Measurements from ENCODE around the gene IL7R. TPM values are rescaled to one million over a fixed set of nuclear protein-coding genes. Genes with fewer than 3 reads are reported as not detected.
A peak's percentile ranks its signal among the peaks of the same experiment; 100 is the strongest.

Gene IL7R
- total RNA-seq, 1 donor from 2014 or later = 5.6 TPM

DNA sequence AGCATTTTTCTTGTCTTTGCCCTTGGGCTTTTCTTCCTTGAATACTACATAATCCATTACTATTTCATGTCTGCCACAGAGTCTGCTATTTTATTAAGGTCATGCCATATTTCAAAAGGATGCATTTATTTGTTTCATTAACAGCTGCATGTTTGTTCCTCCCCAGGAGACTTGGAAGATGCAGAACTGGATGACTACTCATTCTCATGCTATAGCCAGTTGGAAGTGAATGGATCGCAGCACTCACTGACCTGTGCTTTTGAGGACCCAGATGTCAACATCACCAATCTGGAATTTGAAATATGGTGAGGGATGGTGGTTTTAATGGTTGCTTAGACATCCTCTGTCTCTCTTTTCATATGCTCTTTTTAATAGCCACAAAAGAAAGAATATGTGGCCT is 4.0 kb downstream of the IL7R start:
- no peak overlapping the region for H3K4me3 Mint-ChIP-seq (ENCODE audit: unreplicated experiment)
- no peak overlapping the region for H3K27ac Mint-ChIP-seq (ENCODE audit: unreplicated experiment)
- H3K79me2 ChIP-seq (ENCODE audit: insufficient read depth, low read length) = no peaks in the 10 kb centered on the region
- no peaks in the 10 kb centered on the region for H3K36me3 ChIP-seq (ENCODE audit: insufficient read depth, low read length)
- DNase-seq (ENCODE audit: low read depth) (peak; percentile 61), FAIRE-seq (no peak)
- H3K27ac ChIP-seq (ENCODE audit: low read depth, low read length) = no peak overlapping the region
- H3K27me3 ChIP-seq (ENCODE audit: insufficient read depth, low read length) = no peaks in the 10 kb centered on the region
- H2AFZ ChIP-seq (ENCODE audit: low read depth, low read length) = no peak overlapping the region
- H3K36me3 Mint-ChIP-seq (ENCODE audit: low read depth, unreplicated experiment) = peaks cover 6% of the 10 kb centered on the region
- H3K4me2 ChIP-seq (ENCODE audit: low read length) = no peak overlapping the region
- peaks cover 40% of the 10 kb centered on the region for H3K4me1 ChIP-seq (ENCODE audit: insufficient read depth, low read length)
- H3K27me3 Mint-ChIP-seq (ENCODE audit: low read depth, unreplicated experiment) = no peaks in the 10 kb centered on the region
- H3K9me3 ChIP-seq (ENCODE audit: insufficient read depth, low read depth, low read length) = no peaks in the 10 kb centered on the region
- TF ChIP-seq EZH2 (IDR thresholded peaks at IDR 0.05; ENCODE audit: insufficient read depth, low read length) = no peak
- TF ChIP-seq, protein P1, sequence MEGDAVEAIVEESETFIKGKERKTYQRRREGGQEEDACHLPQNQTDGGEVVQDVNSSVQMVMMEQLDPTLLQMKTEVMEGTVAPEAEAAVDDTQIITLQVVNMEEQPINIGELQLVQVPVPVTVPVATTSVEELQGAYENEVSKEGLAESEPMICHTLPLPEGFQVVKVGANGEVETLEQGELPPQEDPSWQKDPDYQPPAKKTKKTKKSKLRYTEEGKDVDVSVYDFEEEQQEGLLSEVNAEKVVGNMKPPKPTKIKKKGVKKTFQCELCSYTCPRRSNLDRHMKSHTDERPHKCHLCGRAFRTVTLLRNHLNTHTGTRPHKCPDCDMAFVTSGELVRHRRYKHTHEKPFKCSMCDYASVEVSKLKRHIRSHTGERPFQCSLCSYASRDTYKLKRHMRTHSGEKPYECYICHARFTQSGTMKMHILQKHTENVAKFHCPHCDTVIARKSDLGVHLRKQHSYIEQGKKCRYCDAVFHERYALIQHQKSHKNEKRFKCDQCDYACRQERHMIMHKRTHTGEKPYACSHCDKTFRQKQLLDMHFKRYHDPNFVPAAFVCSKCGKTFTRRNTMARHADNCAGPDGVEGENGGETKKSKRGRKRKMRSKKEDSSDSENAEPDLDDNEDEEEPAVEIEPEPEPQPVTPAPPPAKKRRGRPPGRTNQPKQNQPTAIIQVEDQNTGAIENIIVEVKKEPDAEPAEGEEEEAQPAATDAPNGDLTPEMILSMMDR (IDR thresholded peaks at IDR 0.05; ENCODE audit: insufficient read depth, low read depth, low read length) = no peak
- H4K20me1 ChIP-seq (ENCODE audit: insufficient read depth, low read length) = no peaks in the 10 kb centered on the region
- peaks cover 39% of the 10 kb centered on the region for H3K4me1 Mint-ChIP-seq (ENCODE audit: low read depth, unreplicated experiment)
- H3K4me3 ChIP-seq (ENCODE audit: insufficient read depth, low read depth, low read length) = no peak overlapping the region
- H3K9me3 Mint-ChIP-seq (ENCODE audit: unreplicated experiment) = no peaks in the 10 kb centered on the region
- H3K9ac ChIP-seq (ENCODE audit: low read length) = no peak overlapping the region

DNA sequence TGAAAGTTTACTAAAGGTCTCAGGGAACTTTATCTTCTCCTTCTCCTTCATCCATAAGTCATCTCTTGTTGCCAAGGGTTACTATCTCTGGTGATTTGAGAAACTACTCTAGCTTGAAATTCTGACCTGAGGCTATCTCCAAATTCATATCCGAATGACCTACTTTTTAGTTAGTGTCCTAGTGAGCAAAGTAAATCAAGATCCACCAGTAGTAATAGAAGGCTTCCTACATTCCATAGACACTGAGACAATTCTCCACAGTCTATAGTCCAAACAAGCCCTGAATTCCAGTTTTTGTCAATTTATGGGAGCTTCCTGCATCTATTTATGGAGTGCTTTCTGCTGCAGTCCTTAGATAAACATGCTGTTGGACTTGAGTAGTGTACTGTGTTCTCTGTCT is 5.0 kb downstream of the IL7R start:
- no peaks in the 10 kb centered on the region for H3K79me2 ChIP-seq (ENCODE audit: insufficient read depth, low read length)
- Mint-ChIP-seq H3K27ac (ENCODE audit: unreplicated experiment) (peak overlapping the region; percentile 1), H3K9me3 (ENCODE audit: unreplicated experiment) (no peaks in the 10 kb centered on the region), H3K4me1 (ENCODE audit: low read depth, unreplicated experiment) (peaks cover 37% of the 10 kb centered on the region), H3K36me3 (ENCODE audit: low read depth, unreplicated experiment) (peaks cover 6% of the 10 kb centered on the region), H3K27me3 (ENCODE audit: low read depth, unreplicated experiment) (no peaks in the 10 kb centered on the region), H3K4me3 (ENCODE audit: unreplicated experiment) (no peak overlapping the region)
- peaks cover 36% of the 10 kb centered on the region for H3K4me1 ChIP-seq (ENCODE audit: insufficient read depth, low read length)
- DNase-seq (ENCODE audit: low read depth) = peak; percentile 41
- FAIRE-seq = peak; percentile 95
- no peaks in the 10 kb centered on the region for H3K9me3 ChIP-seq (ENCODE audit: insufficient read depth, low read depth, low read length)
- no peaks in the 10 kb centered on the region for H3K36me3 ChIP-seq (ENCODE audit: insufficient read depth, low read length)
- no peak overlapping the region for H2AFZ ChIP-seq (ENCODE audit: low read depth, low read length)
- TF ChIP-seq EZH2 (IDR thresholded peaks at IDR 0.05; ENCODE audit: insufficient read depth, low read length) = no peak
- TF ChIP-seq, protein P1 (IDR thresholded peaks at IDR 0.05; ENCODE audit: insufficient read depth, low read depth, low read length) = no peak
- H4K20me1 ChIP-seq (ENCODE audit: insufficient read depth, low read length) = no peaks in the 10 kb centered on the region
- no peaks in the 10 kb centered on the region for H3K27me3 ChIP-seq (ENCODE audit: insufficient read depth, low read length)
- no peak overlapping the region for H3K27ac ChIP-seq (ENCODE audit: low read depth, low read length)
- peak overlapping the region; percentile 8 for H3K4me2 ChIP-seq (ENCODE audit: low read length)
- no peak overlapping the region for H3K4me3 ChIP-seq (ENCODE audit: insufficient read depth, low read depth, low read length)
- no peak overlapping the region for H3K9ac ChIP-seq (ENCODE audit: low read length)

DNA sequence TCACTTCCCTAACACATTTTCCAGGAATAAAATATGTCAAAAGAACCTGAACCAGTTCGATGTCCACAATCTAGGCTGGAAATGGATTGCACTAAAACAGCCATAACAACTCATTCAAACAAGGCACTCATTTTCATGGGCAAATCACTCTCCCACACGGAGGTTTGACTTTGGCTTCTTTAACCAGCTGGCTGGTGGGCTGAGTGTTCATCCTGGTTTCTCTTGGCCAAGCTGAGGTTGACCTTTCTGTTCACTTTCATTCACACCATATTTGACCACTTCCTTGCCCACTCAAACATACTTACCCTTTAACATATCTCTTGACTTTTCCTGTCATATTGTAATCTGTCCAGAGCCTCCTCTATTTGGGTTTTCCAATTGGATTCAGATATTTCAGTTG is 5.4 kb downstream of the IL7R start:
- DNase-seq (ENCODE audit: low read depth) (no peak), FAIRE-seq (no peak)
- H3K9ac ChIP-seq (ENCODE audit: low read length) = no peak overlapping the region
- Mint-ChIP-seq H3K27me3 (ENCODE audit: low read depth, unreplicated experiment) (no peaks in the 10 kb centered on the region), H3K27ac (ENCODE audit: unreplicated experiment) (no peak overlapping the region), H3K4me1 (ENCODE audit: low read depth, unreplicated experiment) (peaks cover 33% of the 10 kb centered on the region), H3K4me3 (ENCODE audit: unreplicated experiment) (no peak overlapping the region), H3K9me3 (ENCODE audit: unreplicated experiment) (no peaks in the 10 kb centered on the region), H3K36me3 (ENCODE audit: low read depth, unreplicated experiment) (peaks cover 6% of the 10 kb centered on the region)
- no peak overlapping the region for H3K27ac ChIP-seq (ENCODE audit: low read depth, low read length)
- no peaks in the 10 kb centered on the region for H3K79me2 ChIP-seq (ENCODE audit: insufficient read depth, low read length)
- H3K9me3 ChIP-seq (ENCODE audit: insufficient read depth, low read depth, low read length) = no peaks in the 10 kb centered on the region
- peaks cover 32% of the 10 kb centered on the region for H3K4me1 ChIP-seq (ENCODE audit: insufficient read depth, low read length)
- H3K4me2 ChIP-seq (ENCODE audit: low read length) = peak overlapping the region; percentile 8
- H3K36me3 ChIP-seq (ENCODE audit: insufficient read depth, low read length) = no peaks in the 10 kb centered on the region
- H4K20me1 ChIP-seq (ENCODE audit: insufficient read depth, low read length) = no peaks in the 10 kb centered on the region
- no peaks in the 10 kb centered on the region for H3K27me3 ChIP-seq (ENCODE audit: insufficient read depth, low read length)
- no peak overlapping the region for H3K4me3 ChIP-seq (ENCODE audit: insufficient read depth, low read depth, low read length)
- H2AFZ ChIP-seq (ENCODE audit: low read depth, low read length) = no peak overlapping the region
- TF ChIP-seq EZH2 (IDR thresholded peaks at IDR 0.05; ENCODE audit: insufficient read depth, low read length) = no peak
- TF ChIP-seq, protein P1 (IDR thresholded peaks at IDR 0.05; ENCODE audit: insufficient read depth, low read depth, low read length) = no peak
